A549 (cell line): ENCODE results near the gene PLEKHG4B. TPM values are rescaled to one million over a fixed set of nuclear protein-coding genes. Genes with fewer than 3 reads are reported as not detected.

Source experiments
- ATAC-seq, 2 experiments: fragments of 200-7000 bp in 1 of 2; fragments of >200 bp in 1 of 2; cut with Nextera tagmentation in 1 of 2; cut with Tn5 transposase in 1 of 2; 3 replicates each; pipeline versions ENCODE4 v1.8.0 to v1.9.1; 2018 to 2020; ENCODE audit warnings: mild to moderate bottlenecking in 1 of 2, moderate library complexity in 1 of 2
- CTCF ChIA-PET: fragments of 300-600 bp; sonication (Branson Sonifier 250); formaldehyde crosslinking; extraction: SDS; loops from one replicate; lab custom pipeline; 2021; ENCODE audit warnings: antibody characterized with exemption, inconsistent platforms; lab: Yijun Ruan, JAX
- POLR2A ChIA-PET: fragments of 350-600 bp; formaldehyde crosslinking; extraction: SDS; loops from one replicate; lab custom pipeline; 2021; ENCODE audit warnings: antibody characterized with exemption, inconsistent platforms; lab: Yijun Ruan, JAX
- DNase-seq, 2 experiments: peaks; one replicate each; pipeline versions ENCODE4 v3.0.0 to v3.0.0-alpha.2; 2011 to 2016; ENCODE audit warnings: low read depth in 1 of 2, low spot score in 1 of 2
- FAIRE-seq: peaks from 2 replicates; lab custom pipeline; 2011; peaks lifted over from hg19 to GRCh38; lab: Jason Lieb, UNC
- H3K27ac ChIP-seq, 2 experiments: fragments of >200 bp; sonication (Bioruptor Twin); formaldehyde crosslinking; 3 replicates each; pipeline ENCODE4 v1.5.1; 2016 to 2017
- H3K4me1 ChIP-seq: fragments of >200 bp; sonication (Bioruptor Twin); formaldehyde crosslinking; 3 replicates; pipeline ENCODE4 v1.6.1; 2016
- H3K4me2 ChIP-seq: fragments of >200 bp; sonication (Bioruptor Twin); formaldehyde crosslinking; 3 replicates; pipeline ENCODE4 v1.6.1; 2016
- H3K4me3 ChIP-seq: fragments of >200 bp; sonication (Bioruptor Twin); formaldehyde crosslinking; 3 replicates; pipeline ENCODE4 v1.5.1; 2016
- H3K9me3 ChIP-seq: fragments of >200 bp; sonication (Bioruptor Twin); formaldehyde crosslinking; 3 replicates; pipeline ENCODE4 v1.6.1; 2016
- CBX2 ChIP-seq: fragments of 200-600 bp; sonication (generic); IDR thresholded peaks from 2 replicates; pipeline ENCODE4 v1.6.1; 2016; ENCODE audit warnings: low read depth, mild to moderate bottlenecking, borderline replicate concordance
- CBX8 ChIP-seq: fragments of 200-600 bp; sonication (generic); IDR thresholded peaks from 2 replicates; pipeline ENCODE4 v1.6.1; 2016
- CHD4 ChIP-seq: fragments of 200-600 bp; sonication (generic); IDR thresholded peaks from 2 replicates; pipeline ENCODE4 v1.6.1; 2016; ENCODE audit warnings: antibody characterized with exemption, mild to moderate bottlenecking, borderline replicate concordance
- ESRRA ChIP-seq: fragments of 150-350 bp; IDR thresholded peaks from 2 replicates; pipeline ENCODE4 v1.6.1; 2014; ENCODE audit warnings: mild to moderate bottlenecking, low read length, borderline replicate concordance
- FOXS1 ChIP-seq: fragments of 250-450 bp; sonication (Bioruptor Pico); IDR thresholded peaks from 2 replicates; pipeline ENCODE4 v1.5.0; 2020; ENCODE audit warnings: mild to moderate bottlenecking, moderate library complexity
- GATA3 ChIP-seq: IDR thresholded peaks from 2 replicates; pipeline ENCODE4 v1.6.1; 2012; ENCODE audit warnings: borderline replicate concordance
- HOXB5 ChIP-seq: fragments of 250-450 bp; sonication (Bioruptor Pico); IDR thresholded peaks from 2 replicates; pipeline ENCODE4 v1.5.0; 2020; ENCODE audit warnings: mild to moderate bottlenecking, moderate library complexity
- JUNB ChIP-seq: fragments of >200 bp; sonication (Bioruptor Twin); formaldehyde crosslinking; IDR thresholded peaks from 2 replicates; pipeline ENCODE4 v1.6.1; 2016
- MAFK ChIP-seq: fragments of 450-650 bp; IDR thresholded peaks from 2 replicates; pipeline ENCODE4 v1.6.1; 2014; ENCODE audit not compliant: partially characterized antibody
- MAZ ChIP-seq: fragments of 150-350 bp; IDR thresholded peaks from 2 replicates; pipeline ENCODE4 v1.6.1; 2014; ENCODE audit warnings: antibody characterized with exemption, low read depth, low read length, borderline replicate concordance
- NR3C1 ChIP-seq: fragments of >200 bp; sonication (Bioruptor Twin); formaldehyde crosslinking; IDR thresholded peaks from 3 replicates; pipeline ENCODE4 v1.6.1; 2017
- PHF8 ChIP-seq: fragments of 200-600 bp; sonication (generic); IDR thresholded peaks from 2 replicates; pipeline ENCODE4 v1.6.1; 2016; ENCODE audit warnings: low read depth, mild to moderate bottlenecking, antibody characterized with exemption, moderate library complexity, borderline replicate concordance
- POLR2AphosphoS2 ChIP-seq: conservative IDR thresholded peaks from 2 replicates; pipeline ENCODE4 v1.6.1; 2012; ENCODE audit warnings: low read length, improper control_type of control experiment, inconsistent platforms
- RARB ChIP-seq: fragments of 250-450 bp; sonication (Bioruptor Pico); IDR thresholded peaks from 2 replicates; pipeline ENCODE4 v1.8.0; 2021; ENCODE audit warnings: mild to moderate bottlenecking, moderate library complexity
- RNF2 ChIP-seq: fragments of 200-600 bp; sonication (generic); IDR thresholded peaks from 2 replicates; pipeline ENCODE4 v1.6.1; 2016; ENCODE audit warnings: low read depth, mild to moderate bottlenecking, antibody characterized with exemption, moderate library complexity, borderline replicate concordance
- SREBF2 ChIP-seq: fragments of 450-650 bp; IDR thresholded peaks from 2 replicates; pipeline ENCODE4 v1.6.1; 2014; ENCODE audit warnings: mild to moderate bottlenecking, moderate library complexity
- USF2 ChIP-seq: fragments of 450-650 bp; IDR thresholded peaks from 2 replicates; pipeline ENCODE4 v1.6.1; 2014; ENCODE audit warnings: antibody characterized with exemption
- ZSCAN20 ChIP-seq: fragments of 250-450 bp; sonication (Bioruptor Pico); IDR thresholded peaks from 2 replicates; pipeline ENCODE4 v1.8.0; 2022; ENCODE audit warnings: mild to moderate bottlenecking, moderate library complexity
- WGBS: methylation state at CpG from one replicate; pipeline ENCODE4 v1.1.6; 2017; ENCODE audit errors: missing lambda C conversion rate; 5-methylcytosine and 5-hydroxymethylcytosine counted together
- polyA plus RNA-seq, 4 experiments: library from polyadenylated mRNA; depleted of rRNA in 3 of 4; stranded (reverse); fragments of >200 nt; fragmentation: RNase III in 1 of 4; extraction: RNeasy Plus Mini Kit Qiagen cat#74134 plus additional on column Dnase treatment in 1 of 4; gene quantifications; 2 replicates in 3 of 4; 3 replicates in 1 of 4; pipeline ENCODE4 v1.2.3, GENCODE V29; 2011 to 2017
- TF ChIP-seq, protein P1 (sequence below): fragments of 250-450 bp; sonication (Bioruptor Pico); IDR thresholded peaks from 2 replicates; pipeline ENCODE4 v1.5.0; 2020; ENCODE audit warnings: low read depth, mild to moderate bottlenecking, moderate library complexity

PLEKHG4B gene
- polyA plus RNA-seq, 2 of the 4 experiments (the other 2 are of a cell fraction): 0.57 to 0.59 TPM

DNA sequence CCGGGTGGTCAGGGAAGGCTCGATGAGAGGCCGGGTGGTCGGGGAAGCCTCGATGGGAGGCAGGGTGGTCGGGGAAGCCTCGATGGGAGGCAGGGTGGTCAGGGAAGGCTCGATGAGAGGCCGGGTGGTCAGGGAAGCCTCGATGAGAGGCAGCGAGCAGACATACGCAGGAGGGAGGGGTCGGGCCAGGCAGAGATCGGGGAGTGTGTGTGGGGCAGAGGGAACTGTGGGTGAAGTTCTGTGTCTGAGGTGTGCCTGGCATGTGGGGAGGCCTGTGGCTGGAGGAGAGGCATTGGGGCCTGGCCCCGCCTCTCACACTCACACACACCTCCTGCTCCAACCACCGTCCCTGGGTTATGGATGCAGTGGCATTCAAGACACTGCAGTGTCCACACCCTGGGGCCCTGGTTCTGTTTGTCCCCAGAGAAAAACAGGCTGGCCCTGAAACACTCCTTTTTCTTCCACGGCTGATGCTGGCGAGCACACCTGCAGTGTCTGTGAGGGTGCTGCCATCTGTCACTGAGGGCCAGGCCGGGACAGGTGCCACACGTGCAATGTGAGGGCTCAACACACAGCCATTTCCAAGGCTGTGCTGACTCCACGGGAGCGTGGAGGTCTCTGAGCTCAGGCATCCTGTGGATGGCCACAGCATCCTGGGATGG lies 6.5 kb upstream of the PLEKHG4B start:
- Histone ChIP-seq H3K4me1 (peaks cover 19% of the 10 kb centered on the region; the same call in 2 of the 3 replicates), H3K27ac (no peak overlapping the region), H3K4me2 (no peak overlapping the region), H3K9me3 (no peaks in the 10 kb centered on the region), H3K4me3 (no peak overlapping the region)
- TF ChIP-seq USF2 (no peak), POLR2AphosphoS2 (no peak), RARB (no peak), NR3C1 (no peak), RNF2 (no peak), MAZ (no peak), CBX2 (no peak), PHF8 (no peak), SREBF2 (no peak), JUNB (no peak), HOXB5 (CRISPR knock-in tag) (no peak), ZSCAN20 (CRISPR knock-in tag) (no peak), GATA3 (no peak)
- TF ChIP-seq, protein P1, sequence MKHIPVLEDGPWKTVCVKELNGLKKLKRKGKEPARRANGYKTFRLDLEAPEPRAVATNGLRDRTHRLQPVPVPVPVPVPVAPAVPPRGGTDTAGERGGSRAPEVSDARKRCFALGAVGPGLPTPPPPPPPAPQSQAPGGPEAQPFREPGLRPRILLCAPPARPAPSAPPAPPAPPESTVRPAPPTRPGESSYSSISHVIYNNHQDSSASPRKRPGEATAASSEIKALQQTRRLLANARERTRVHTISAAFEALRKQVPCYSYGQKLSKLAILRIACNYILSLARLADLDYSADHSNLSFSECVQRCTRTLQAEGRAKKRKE: no peak
- POLR2A ChIA-PET: no interaction called here
- CTCF ChIA-PET: no interaction called here
- DNase-seq (no peak), ATAC-seq (no peak), FAIRE-seq (no peak)
- WGBS: 79% methylated on average over 15 of the region's 22 CpGs

DNA sequence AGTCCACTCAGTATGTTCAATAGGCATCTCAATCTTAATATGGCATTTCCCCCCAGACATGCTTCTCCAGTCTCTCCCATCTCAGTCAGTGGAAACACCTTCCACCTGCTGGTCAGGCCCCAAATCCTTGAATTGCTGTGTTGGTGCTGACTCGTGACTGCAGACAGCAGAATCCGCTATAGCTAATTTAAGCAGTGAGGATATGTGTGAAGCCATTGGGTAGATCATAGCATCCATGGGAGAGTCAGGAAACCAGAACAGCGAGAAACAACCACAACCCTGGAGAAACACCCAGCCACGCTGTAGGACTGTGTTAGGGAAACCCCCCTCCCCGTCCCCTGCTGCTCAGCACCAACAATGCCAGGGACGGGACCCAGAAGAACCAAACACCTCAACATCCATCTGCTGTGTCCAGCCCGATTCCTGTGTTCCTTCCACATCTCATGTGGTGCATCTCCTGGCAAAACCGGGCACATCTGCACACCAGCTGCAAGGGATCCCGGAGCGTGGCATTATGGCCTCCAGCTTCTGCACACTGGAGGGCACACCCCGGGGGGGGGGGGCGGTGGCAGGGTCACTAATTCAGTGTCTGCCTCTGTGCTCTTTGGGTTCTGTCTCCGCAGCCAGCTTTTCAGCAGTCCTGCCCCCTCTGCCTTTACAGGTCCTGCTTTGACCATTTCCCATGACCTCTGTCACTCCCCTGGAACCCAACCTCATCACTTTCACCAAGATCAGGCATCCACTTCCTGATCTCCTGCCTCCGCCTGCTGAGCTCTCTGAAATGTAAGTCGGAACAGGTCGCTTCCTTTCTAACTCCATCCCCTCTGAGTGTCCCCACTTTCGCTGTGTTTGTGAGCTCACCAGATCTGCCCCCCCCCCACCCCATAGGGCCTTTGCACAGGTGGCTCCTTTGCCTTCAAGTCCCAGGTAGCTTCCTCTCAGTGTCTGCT lies 2.4 kb upstream of the PLEKHG4B start:
- no peak overlapping the region for H3K4me2 ChIP-seq
- H3K4me1 ChIP-seq: 0 out of 3 replicates have a peak, but pooled peaks cover 5% of the 10 kb centered on the region
- no peaks in the 10 kb centered on the region for H3K9me3 ChIP-seq
- no peak overlapping the region for H3K27ac ChIP-seq
- FAIRE-seq (no peak), DNase-seq (no peak), ATAC-seq (no peak)
- ChIA-PET POLR2A (no interaction called here), CTCF (interaction anchor here (1.0 to 1.9 kb wide), 3 partner anchors 11 to 46 kb away, joined by 3 to 6 read pairs (median 4); no protein-coding TSS in a partner anchor)
- TF ChIP-seq CHD4 (no peak), FOXS1 (CRISPR knock-in tag) (no peak), MAFK (no peak), ESRRA (no peak), CBX8 (no peak)
- WGBS: 79% methylated on average over 16 of the region's 17 CpGs
- H3K4me3 ChIP-seq: no peak overlapping the region
